Measurements from ENCODE around the gene VPS37B. TPM values are rescaled to one million over a fixed set of nuclear protein-coding genes. Genes with fewer than 3 reads are reported as not detected.
A peak's percentile ranks its signal among the peaks of the same experiment; 100 is the strongest.

Gene VPS37B
- total RNA-seq, 1 experiment from 2014 or later = 111 TPM

- no peak for DNase-seq (ENCODE audit: low spot score)
Measured at GRCh38 chr12:122840580-122841513, 55.1 kb downstream of the VPS37B start.

- DNase-seq (ENCODE audit: low spot score) = no peak
Measured at GRCh38 chr12:122839907-122840554, 55.9 kb downstream of the VPS37B start.

- DNase-seq (ENCODE audit: low spot score) = no peak
Measured at GRCh38 chr12:122838841-122839240, 57.1 kb downstream of the VPS37B start.

- DNase-seq (ENCODE audit: low spot score) = peak; percentile 51
Measured at GRCh38 chr12:122837306-122838265, 58.3 kb downstream of the VPS37B start.

GRCh38 chr12:122836027-122836921 lies 59.6 kb downstream of the VPS37B start:
- DNase-seq (ENCODE audit: low spot score) = peak; percentile 89

GRCh38 chr12:122835750-122836026 lies 60.2 kb downstream of the VPS37B start:
- peak; percentile 27 for DNase-seq (ENCODE audit: low spot score)

- peak; percentile 34 for DNase-seq (ENCODE audit: low spot score)
Measured at GRCh38 chr12:122834921-122835749, 60.8 kb downstream of the VPS37B start, which contains the start of gene HIP1R. TSS of gene HIP1R (plus strand) at chr12:122835457. CDS start at chr12:122835551, 94 bp downstream.

GRCh38 chr12:122834104-122834920 lies 61.6 kb downstream of the VPS37B start:
- DNase-seq (ENCODE audit: low spot score) = peak; percentile 78

GRCh38 chr12:122830517-122831214 lies 65.3 kb downstream of the VPS37B start:
- peak; percentile 31 for DNase-seq (ENCODE audit: low spot score)

GRCh38 chr12:122827258-122827657 lies 68.7 kb downstream of the VPS37B start:
- no peak for DNase-seq (ENCODE audit: low spot score)

- peak; percentile 43 for DNase-seq (ENCODE audit: low spot score)
Measured at GRCh38 chr12:122825773-122826724, 69.9 kb downstream of the VPS37B start.

GRCh38 chr12:122823429-122823828 lies 72.5 kb downstream of the VPS37B start:
- DNase-seq (ENCODE audit: low spot score) = no peak

GRCh38 chr12:122820838-122821271 lies 75.1 kb downstream of the VPS37B start:
- no peak for DNase-seq (ENCODE audit: low spot score)

- DNase-seq (ENCODE audit: low spot score) = no peak
Measured at GRCh38 chr12:122820138-122820537, 75.8 kb downstream of the VPS37B start.

GRCh38 chr12:122819209-122819785 lies 76.6 kb downstream of the VPS37B start:
- no peak for DNase-seq (ENCODE audit: low spot score)

All from HT-29 (cell line).